Spleen (tissue), 11 donors: ENCODE data around the gene MED29. TPM values are rescaled to one million over a fixed set of nuclear protein-coding genes. Genes with fewer than 3 reads are reported as not detected.

ENCODE experiments used
- DNase-seq: peaks from one replicate; pipeline ENCODE4 v3.0.0-alpha.2; 2020
- H3K27ac ChIP-seq, 8 donors: fragments of 200-600 bp; sonication (generic) in 7 of 8; 1 replicate in 4 of 8; 2 replicates in 4 of 8; pipeline versions ENCODE4 v1.5.0 to v1.8.0; 2016 to 2021; ENCODE audit warnings: inconsistent platforms in 4 of 8, mild to moderate bottlenecking in 4 of 8, moderate library complexity in 1 of 8
- H3K27me3 ChIP-seq, 7 donors: fragments of 200-600 bp; sonication (generic) in 6 of 7; replicated peaks in 1 of 7; 1 replicate in 4 of 7; 2 replicates in 3 of 7; pipeline versions ENCODE4 v1.5.0 to v1.8.0; 2016 to 2021; ENCODE audit warnings: inconsistent platforms in 3 of 7, mild to moderate bottlenecking in 1 of 7
- H3K36me3 ChIP-seq, 6 donors: fragments of 200-600 bp; sonication (generic) in 5 of 6; 1 replicate in 4 of 6; 2 replicates in 2 of 6; pipeline versions ENCODE4 v1.5.0 to v1.8.0; 2016 to 2021; ENCODE audit warnings: inconsistent platforms in 2 of 6
- H3K4me1 ChIP-seq, 6 donors: fragments of 200-600 bp; sonication (generic) in 5 of 6; 1 replicate in 3 of 6; 2 replicates in 3 of 6; pipeline versions ENCODE4 v1.5.0 to v1.8.0; 2016 to 2021; ENCODE audit warnings: inconsistent platforms in 3 of 6
- H3K4me3 ChIP-seq, 8 donors: fragments of 200-600 bp; sonication (generic) in 7 of 8; 1 replicate in 4 of 8; 2 replicates in 4 of 8; pipeline versions ENCODE4 v1.5.0 to v1.8.0; 2016 to 2021; ENCODE audit warnings: inconsistent platforms in 4 of 8, mild to moderate bottlenecking in 4 of 8, moderate library complexity in 2 of 8
- H3K9me3 ChIP-seq, 8 donors: fragments of 200-600 bp; sonication (generic) in 7 of 8; 1 replicate in 4 of 8; 2 replicates in 4 of 8; pipeline versions ENCODE4 v1.5.0 to v1.8.0; 2016 to 2021; ENCODE audit warnings: inconsistent platforms in 4 of 8
- CTCF ChIP-seq, 11 experiments: fragments of 200-600 bp in 7 of 11; fragments of 450-650 bp in 4 of 11; sonication (generic) in 4 of 11; IDR thresholded peaks in 8 of 11; conservative IDR thresholded peaks in 3 of 11; 1 replicate in 7 of 11; 2 replicates in 4 of 11; pipeline versions ENCODE4 v1.4.0 to v1.8.0; 2016 to 2021; ENCODE audit warnings: antibody characterized with exemption in 11 of 11, inconsistent platforms in 4 of 11, mild to moderate bottlenecking in 1 of 11
- POLR2A ChIP-seq, 3 donors: fragments of 450-650 bp; IDR thresholded peaks; one replicate each; pipeline ENCODE4 v1.5.1; 2017; ENCODE audit warnings: antibody characterized with exemption in 3 of 3, mild to moderate bottlenecking in 1 of 3
- POLR2AphosphoS5 ChIP-seq, 3 donors: sonication (generic); formaldehyde crosslinking; IDR thresholded peaks; one replicate each; pipeline ENCODE4 v1.5.1; 2017; ENCODE audit warnings: antibody characterized with exemption in 3 of 3
- WGBS, 5 donors: extraction: QIAGEN DNeasy Blood & Tissue Kit in 3 of 5; methylation state at CpG; one replicate each; pipeline versions ENCODE4 v1.1.5 to v1.1.7; 2013 to 2018; 5-methylcytosine and 5-hydroxymethylcytosine counted together
- intact Hi-C: fragments of 100-400 bp; cut with DNase I; formaldehyde crosslinking; loops from one replicate; pipeline ENCODE4 v1.15.0; 2023; ENCODE audit warnings: low total_unique reads
- microRNA-seq, 3 donors: library from miRNA; unstranded; fragments of <30 nt; microRNA quantifications; one replicate each; pipeline versions ENCODE4 to v1.1.0, GENCODE V29; 2019 to 2020
- polyA plus RNA-seq, 3 donors: library from polyadenylated mRNA; stranded (reverse); fragments of 200-250 nt; gene quantifications; one replicate each; pipeline ENCODE4 v1.2.1, GENCODE V29; 2013
- small RNA-seq, 4 donors: library from RNA; depleted of rRNA; stranded (forward); fragments of <200 nt; gene quantifications; one replicate each; pipeline ENCODE3, GENCODE V24; 2016
- total RNA-seq, 7 donors: library from RNA; depleted of rRNA in 3 of 7; stranded (reverse); fragments of >200 nt in 3 of 7; fragmentation: NEBNext Ultra II Directional in 4 of 7; extraction: Animal tissue kit (Norgen Biotek cat#: 25700) in 4 of 7; gene quantifications; one replicate each; pipeline versions ENCODE4 v1.1.0 to v1.2.1, GENCODE V29; 2016 to 2021
- donor health status: healthy with polysubstance abuse.
- donor health status: DM: no; HTN: no; CAD: no; lungs with moderate emphysema.
- donor health status: DM: no; HTN: no; CAD: no.
- donor health status: Bipolar disorder and iron deficiency.
- donor health status: healthy.
- donor health status: DM: no; HTN: no; CAD: no.
- donor health status: DM: yes; HTN: yes; CAD: no.

The MED29 gene
- total and polyA plus RNA-seq, 10 donors = 15.5 to 45.7 (median 30.4) TPM

- peaks cover 42 to 84% (median 65%) of the 10 kb centered on the region in 6 donors for H3K4me1 ChIP-seq
- H3K4me3 ChIP-seq = peak overlapping the region in 3 of 8 donors; percentile 2 to 18 (median 2)
- 23 to 55% (median 40%) methylated on average over 3 of the region's 3 CpGs for WGBS, 5 donors
- no peaks in the 10 kb centered on the region for H3K9me3 ChIP-seq
- TF ChIP-seq CTCF (IDR thresholded peaks at IDR 0.05 in 8 of 11, conservative IDR thresholded peaks at IDR 0.05 in 3 of 11) (no peak), POLR2A (IDR thresholded peaks at IDR 0.05) (no peak), POLR2AphosphoS5 (IDR thresholded peaks at IDR 0.05) (no peak)
- DNase-seq = peak; percentile 81
- H3K36me3 ChIP-seq = peaks cover 0 to 49% (median 13%) of the 10 kb centered on the region in 6 donors
- intact Hi-C loops = loop anchor here (10.0 kb wide), 1 partner anchor 87 kb away; the partner anchor contains the start of gene EID2B
- H3K27me3 ChIP-seq = no peaks in the 10 kb centered on the region
- peak overlapping the region in 3 of 8 donors; percentile 18 to 47 (median 39) for H3K27ac ChIP-seq
Measured at GRCh38 chr19:39448271-39448670, 57.1 kb downstream of the MED29 start.

- WGBS, 5 donors = 68 to 75% (median 71%) methylated on average over 7 to 8 of the region's 8 CpGs
- H3K4me1 ChIP-seq = peaks cover 40 to 88% (median 63%) of the 10 kb centered on the region in 6 donors
Measured at GRCh38 chr19:39449116-39449797, 58.1 kb downstream of the MED29 start.

More at GRCh38 chr19:39449116-39449797, 58.1 kb downstream of the MED29 start:
- Histone ChIP-seq H3K27me3 (no peaks in the 10 kb centered on the region), H3K27ac (peak overlapping the region in 3 of 8 donors; percentile 16 to 47 (median 34)), H3K9me3 (no peaks in the 10 kb centered on the region), H3K36me3 (peaks cover 0 to 59% (median 22%) of the 10 kb centered on the region in 6 donors), H3K4me3 (peak overlapping the region in 1 of 8 donors; percentile 18)
- TF ChIP-seq POLR2A (IDR thresholded peaks at IDR 0.05) (no peak), POLR2AphosphoS5 (IDR thresholded peaks at IDR 0.05) (no peak), CTCF (IDR thresholded peaks at IDR 0.05 in 8 of 11, conservative IDR thresholded peaks at IDR 0.05 in 3 of 11) (no peak)
- intact Hi-C loops = loop anchor here (10.0 kb wide), 1 partner anchor 86 kb away; the partner anchor contains the start of gene EID2B
- no peak for DNase-seq

Small RNA genes within 50 kb of the gene (microRNA-seq; reads per million reads assigned to microRNA genes)
- gene MIR4530 = 0.57 to 1.8 (median 0.72) reads per million in 3 donors

Small RNA genes within 50 kb of the gene (small RNA-seq; reads per million reads assigned to genes)
- gene AC011445.2 = 0.06 to 0.56 (median 0.28) reads per million in 4 donors
- gene MIR4530 = 0 to 0.14 (median 0.03) reads per million in 4 donors
- 0 reads per million in 4 donors for gene RN7SL566P

Other genes starting within 250 kb of the MED29 start
- gene NCCRP1, start 194.4 kb upstream of the MED29 start, total RNA-seq = under 1 TPM in 2 of 7 donors, not detected in 5; 0.13 to 0.28 TPM
- 1 to 10 TPM in 1 of 3 donors, under 1 TPM in 2; 0.12 to 1.7 (median 0.19) TPM for gene NCCRP1, start 194.4 kb upstream of the MED29 start, polyA plus RNA-seq
- gene SYCN, start 187.1 kb upstream of the MED29 start, total RNA-seq = not detected
- gene SYCN, start 187.1 kb upstream of the MED29 start, polyA plus RNA-seq = not detected
- gene IFNL3, start 146.4 kb upstream of the MED29 start, total RNA-seq = not detected
- not detected for gene IFNL3, start 146.4 kb upstream of the MED29 start, polyA plus RNA-seq
- gene IFNL4, start 142.5 kb upstream of the MED29 start, total RNA-seq = not detected
- gene IFNL4, start 142.5 kb upstream of the MED29 start, polyA plus RNA-seq = not detected
- not detected for gene IFNL2, start 123.0 kb upstream of the MED29 start, total RNA-seq
- gene IFNL2, start 123.0 kb upstream of the MED29 start, polyA plus RNA-seq = not detected
- not detected for gene IFNL1, start 95.0 kb upstream of the MED29 start, total RNA-seq
- gene IFNL1, start 95.0 kb upstream of the MED29 start, polyA plus RNA-seq = not detected
- gene LRFN1, start 70.5 kb upstream of the MED29 start, total RNA-seq = 1 to 10 TPM; 2.2 to 6.0 (median 4.6) TPM
- gene LRFN1, start 70.5 kb upstream of the MED29 start, polyA plus RNA-seq = 1 to 10 TPM in 1 of 3 donors, under 1 TPM in 2; 0.67 to 1.2 (median 0.99) TPM
- gene GMFG, start 55.3 kb upstream of the MED29 start, total RNA-seq = 100 to 1,000 TPM; 178 to 354 (median 288) TPM
- 100 to 1,000 TPM; 421 to 492 (median 452) TPM for gene GMFG, start 55.3 kb upstream of the MED29 start, polyA plus RNA-seq
- gene SAMD4B, start 49.0 kb upstream of the MED29 start, total RNA-seq = 100 to 1,000 TPM in 1 of 7 donors, 10 to 100 TPM in 6; 66.4 to 108 (median 84.1) TPM
- gene SAMD4B, start 49.0 kb upstream of the MED29 start, polyA plus RNA-seq = 10 to 100 TPM; 26.7 to 56.3 (median 42.1) TPM
- gene PAF1, start 272 bp upstream of the MED29 start, total RNA-seq = 10 to 100 TPM; 35.0 to 48.1 (median 39.8) TPM
- gene PAF1, start 272 bp upstream of the MED29 start, polyA plus RNA-seq = 10 to 100 TPM; 27.4 to 51.3 (median 35.6) TPM
- 100 to 1,000 TPM in 6 of 7 donors, 10 to 100 TPM in 1; 91.5 to 396 (median 191) TPM for gene ZFP36, start 15.5 kb downstream of the MED29 start, total RNA-seq
- 100 to 1,000 TPM in 1 of 3 donors, 10 to 100 TPM in 2; 63.2 to 117 (median 72.6) TPM for gene ZFP36, start 15.5 kb downstream of the MED29 start, polyA plus RNA-seq
- 100 to 1,000 TPM in 1 of 7 donors, 10 to 100 TPM in 6; 18.6 to 107 (median 48.4) TPM for gene PLEKHG2, start 21.3 kb downstream of the MED29 start, total RNA-seq
- 10 to 100 TPM in 1 of 3 donors, 1 to 10 TPM in 2; 8.9 to 25.8 (median 9.5) TPM for gene PLEKHG2, start 21.3 kb downstream of the MED29 start, polyA plus RNA-seq
- gene RPS16, start 44.6 kb downstream of the MED29 start, total RNA-seq = 1,000 to 10,000 TPM; 1,378 to 2,109 (median 1,598) TPM
- 1,000 to 10,000 TPM; 5,364 to 5,747 (median 5,635) TPM for gene RPS16, start 44.6 kb downstream of the MED29 start, polyA plus RNA-seq
- gene SUPT5H, start 54.2 kb downstream of the MED29 start, total RNA-seq = 100 to 1,000 TPM; 103 to 125 (median 108) TPM
- 100 to 1,000 TPM in 2 of 3 donors, 10 to 100 TPM in 1; 95.8 to 225 (median 198) TPM for gene SUPT5H, start 54.2 kb downstream of the MED29 start, polyA plus RNA-seq
- gene TIMM50, start 89.5 kb downstream of the MED29 start, total RNA-seq = 10 to 100 TPM; 30.3 to 51.5 (median 41.8) TPM
- 10 to 100 TPM; 36.2 to 46.0 (median 40.7) TPM for gene TIMM50, start 89.5 kb downstream of the MED29 start, polyA plus RNA-seq
- gene DLL3, start 107.6 kb downstream of the MED29 start, total RNA-seq = under 1 TPM in 2 of 7 donors, not detected in 5; 0.16 to 0.27 TPM
- under 1 TPM; 0.52 to 0.68 (median 0.58) TPM for gene DLL3, start 107.6 kb downstream of the MED29 start, polyA plus RNA-seq
- not detected for gene SELENOV, start 123.8 kb downstream of the MED29 start, total RNA-seq
- gene SELENOV, start 123.8 kb downstream of the MED29 start, polyA plus RNA-seq = not detected
- 1 to 10 TPM; 2.0 to 5.3 (median 4.5) TPM for gene EID2B, start 141.5 kb downstream of the MED29 start, total RNA-seq
- 1 to 10 TPM; 4.6 to 5.7 (median 5.4) TPM for gene EID2B, start 141.5 kb downstream of the MED29 start, polyA plus RNA-seq
- gene EID2, start 148.8 kb downstream of the MED29 start, total RNA-seq = 10 to 100 TPM in 5 of 7 donors, 1 to 10 TPM in 2; 7.9 to 17.4 (median 12.7) TPM
- 10 to 100 TPM; 15.5 to 17.7 (median 17.2) TPM for gene EID2, start 148.8 kb downstream of the MED29 start, polyA plus RNA-seq
- gene LGALS13, start 211.1 kb downstream of the MED29 start, total RNA-seq = not detected
- gene LGALS13, start 211.1 kb downstream of the MED29 start, polyA plus RNA-seq = not detected